ENCODE measurements around the gene PARN. TPM values are rescaled to one million over a fixed set of nuclear protein-coding genes. Genes with fewer than 3 reads are reported as not detected.
"Not testable (repeated sequence)": the region's sequence is repeated elsewhere in the genome, so short reads cannot be mapped to it uniquely, and the experiment has no call there.

Gene PARN
- total RNA-seq, 4 donors from 2014 or later = 11.4 to 26.9 (median 20.7) TPM

GRCh38 chr16:14576532-14576931, 53.5 kb downstream of the PARN start:
- intact Hi-C loops (cut with DNase I) = no loop called here
- H3K9me3 ChIP-seq = no peaks in the 10 kb centered on the region
- DNase-seq = no peak
- no peak overlapping the region for H3K27ac ChIP-seq
- no peak for TF ChIP-seq CTCF (IDR thresholded peaks at IDR 0.05)
- TF ChIP-seq POLR2A (IDR thresholded peaks at IDR 0.05) = no peak
- H3K27me3 ChIP-seq = no peaks in the 10 kb centered on the region
- peaks cover 10 to 98% (median 14%) of the 10 kb centered on the region in 3 donors for H3K36me3 ChIP-seq
- H3K4me1 ChIP-seq = no peaks in the 10 kb centered on the region
- H3K4me3 ChIP-seq = no peak overlapping the region
- 100% methylated on average over 1 of the region's 1 CpG for WGBS, 2 donors

GRCh38 chr16:14576069-14576468, 54.0 kb downstream of the PARN start:
- 93 to 100% methylated on average over 3 of the region's 3 CpGs for whole genome bisulfite sequencing, 2 donors
- Histone ChIP-seq H3K4me1 (no peaks in the 10 kb centered on the region), H3K27me3 (no peaks in the 10 kb centered on the region), H3K4me3 (no peak overlapping the region), H3K36me3 (peaks cover 10 to 94% (median 14%) of the 10 kb centered on the region in 3 donors), H3K27ac (no peak overlapping the region), H3K9me3 (no peaks in the 10 kb centered on the region)
- intact Hi-C loops (cut with DNase I) = no loop called here
- TF ChIP-seq CTCF (IDR thresholded peaks at IDR 0.05) (no peak), POLR2A (IDR thresholded peaks at IDR 0.05) (no peak)
- DNase-seq = no peak

- H3K9me3 ChIP-seq; intact Hi-C loops (cut with DNase I); H3K4me3 ChIP-seq; H3K27me3 ChIP-seq; H3K4me1 ChIP-seq; H3K27ac ChIP-seq; DNase-seq: not testable (repeated sequence)
- peaks cover 5 to 86% (median 14%) of the 10 kb centered on the region in 3 donors for H3K36me3 ChIP-seq
- 100% methylated on average over 4 of the region's 4 CpGs for WGBS, 2 donors
Measured at GRCh38 chr16:14574698-14575415, 55.2 kb downstream of the PARN start.

GRCh38 chr16:14572535-14572934, 57.5 kb downstream of the PARN start:
- WGBS, 2 donors = 92 to 94% methylated on average over 2 of the region's 2 CpGs
- H3K4me1 ChIP-seq = no peaks in the 10 kb centered on the region
- DNase-seq = no peak
- H3K27ac ChIP-seq = no peak overlapping the region
- TF ChIP-seq CTCF (IDR thresholded peaks at IDR 0.05) = no peak
- no peak for TF ChIP-seq POLR2A (IDR thresholded peaks at IDR 0.05)
- H3K36me3 ChIP-seq = peaks cover 0 to 62% (median 5%) of the 10 kb centered on the region in 3 donors
- no peak overlapping the region for H3K4me3 ChIP-seq
- no peaks in the 10 kb centered on the region for H3K27me3 ChIP-seq
- intact Hi-C loops (cut with DNase I) = no loop called here
- H3K9me3 ChIP-seq = no peaks in the 10 kb centered on the region

- H3K4me3 ChIP-seq = no peak overlapping the region
- WGBS, 2 donors = 73 to 77% methylated on average over 4 of the region's 4 CpGs
- intact Hi-C loops (cut with DNase I) = no loop called here
- no peak for DNase-seq
- peaks cover 0 to 29% (median 0%) of the 10 kb centered on the region in 3 donors for H3K36me3 ChIP-seq
- no peaks in the 10 kb centered on the region for H3K27me3 ChIP-seq
- H3K27ac ChIP-seq = no peak overlapping the region
- TF ChIP-seq CTCF (IDR thresholded peaks at IDR 0.05) (no peak), POLR2A (IDR thresholded peaks at IDR 0.05) (no peak)
- no peaks in the 10 kb centered on the region for H3K9me3 ChIP-seq
- peaks cover 12 to 32% (median 12%) of the 10 kb centered on the region in 3 donors for H3K4me1 ChIP-seq
Measured at GRCh38 chr16:14569213-14569612, 60.8 kb downstream of the PARN start.
